PC-3 (cell line): ENCODE measurements around the gene EIF4EBP3.

Experiments used
- CTCF ChIP-seq: fragments of 300-600 bp; sonication (generic); conservative IDR thresholded peaks from 2 replicates; pipeline ENCODE4 v1.5.1; 2017; ENCODE audit warnings: antibody characterized with exemption, low read depth, mild to moderate bottlenecking, low read length
- EZH2 ChIP-seq: fragments of 300-600 bp; sonication (generic); IDR thresholded peaks from one replicate; pipeline ENCODE4 v1.6.1; 2017; ENCODE audit warnings: antibody characterized with exemption, mild to moderate bottlenecking, low read length; ENCODE audit not compliant: unreplicated experiment

DNA sequence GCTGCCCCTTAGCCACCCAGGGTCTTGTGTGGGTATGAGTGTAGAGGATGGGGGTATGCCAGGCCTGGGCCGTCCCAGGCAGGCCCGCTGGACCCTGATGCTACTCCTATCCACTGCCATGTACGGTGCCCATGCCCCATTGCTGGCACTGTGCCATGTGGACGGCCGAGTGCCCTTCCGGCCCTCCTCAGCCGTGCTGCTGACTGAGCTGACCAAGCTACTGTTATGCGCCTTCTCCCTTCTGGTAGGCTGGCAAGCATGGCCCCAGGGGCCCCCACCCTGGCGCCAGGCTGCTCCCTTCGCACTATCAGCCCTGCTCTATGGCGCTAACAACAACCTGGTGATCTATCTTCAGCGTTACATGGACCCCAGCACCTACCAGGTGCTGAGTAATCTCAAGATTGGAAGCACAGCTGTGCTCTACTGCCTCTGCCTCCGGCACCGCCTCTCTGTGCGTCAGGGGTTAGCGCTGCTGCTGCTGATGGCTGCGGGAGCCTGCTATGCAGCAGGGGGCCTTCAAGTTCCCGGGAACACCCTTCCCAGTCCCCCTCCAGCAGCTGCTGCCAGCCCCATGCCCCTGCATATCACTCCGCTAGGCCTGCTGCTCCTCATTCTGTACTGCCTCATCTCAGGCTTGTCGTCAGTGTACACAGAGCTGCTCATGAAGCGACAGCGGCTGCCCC, 19.8 kb downstream of the EIF4EBP3 start:
- TF ChIP-seq CTCF (no peak), EZH2 (no peak)
